Left lung (tissue), 14 donors: Measurements from ENCODE around the gene JADE3. TPM values are rescaled to one million over a fixed set of nuclear protein-coding genes. Genes with fewer than 3 reads are reported as not detected.

Experiments
- ATAC-seq: fragments of 200-7000 bp; cut with Tn5 transposase; one replicate; pipeline ENCODE4 v1.9.1; 2020; ENCODE audit warnings: moderate library complexity
- DNase-seq, 4 donors: peaks; one replicate each; pipeline ENCODE4 v3.0.0-alpha.2; 2013 to 2020
- H3K27ac ChIP-seq, 2 donors: fragments of 200-600 bp; sonication (generic) in 1 of 2; one replicate each; pipeline versions ENCODE4 v1.5.0 to v1.8.0; 2020 to 2021
- H3K27me3 ChIP-seq, 2 donors: fragments of 200-600 bp; sonication (generic) in 1 of 2; one replicate each; pipeline versions ENCODE4 v1.5.0 to v1.8.0; 2020 to 2021
- H3K36me3 ChIP-seq, 2 donors: fragments of 200-600 bp; sonication (generic) in 1 of 2; one replicate each; pipeline versions ENCODE4 v1.5.0 to v1.8.0; 2020 to 2021
- H3K4me1 ChIP-seq, 2 donors: fragments of 200-600 bp; one replicate each; pipeline ENCODE4 v1.8.0; 2021
- H3K4me3 ChIP-seq, 2 donors: fragments of 200-600 bp; sonication (generic) in 1 of 2; one replicate each; pipeline versions ENCODE4 v1.5.0 to v1.8.0; 2020 to 2021; ENCODE audit warnings: mild to moderate bottlenecking in 1 of 2
- H3K9me3 ChIP-seq, 2 donors: fragments of 200-600 bp; sonication (generic) in 1 of 2; one replicate each; pipeline versions ENCODE4 v1.5.0 to v1.8.0; 2020 to 2021
- CTCF ChIP-seq, 2 donors: fragments of 200-600 bp; sonication (generic) in 1 of 2; IDR thresholded peaks; one replicate each; pipeline versions ENCODE4 v1.5.0 to v1.8.0; 2021; ENCODE audit warnings: antibody characterized with exemption in 2 of 2
- intact Hi-C, 2 donors: fragments of 100-400 bp; cut with DNase I; formaldehyde crosslinking; loops; one replicate each; pipeline versions ENCODE4 v1.11.2 to v1.14.2; 2022
- long read RNA-seq, 12 donors: library from polyadenylated mRNA in 2 of 12; unstranded in 2 of 12; transcript quantifications; one replicate each; pipeline ENCODE4 v2.0.0 and lab custom pipeline, GENCODE V29; 2019 to 2026
- polyA plus RNA-seq, 6 donors: library from polyadenylated mRNA; unstranded; fragments of 120-200 nt; gene quantifications; one replicate each; pipeline ENCODE4 v1.2.1, GENCODE V29; 2013; ENCODE audit not compliant: insufficient read length in 6 of 6
- total RNA-seq, 2 donors: library from RNA; stranded (reverse); fragmentation: NEBNext Ultra II Directional; extraction: Animal tissue kit (Norgen Biotek cat#: 25700); gene quantifications; one replicate each; pipeline ENCODE4 v1.2.1, GENCODE V29; 2021
- donor health status: DM: no; HTN: yes; CAD: no.
- donor health status: DM: no; HTN: no; CAD: no.

Gene JADE3
- total RNA-seq (10 to 100 TPM in 1 of 2 donors, 1 to 10 TPM in 1; 8.3 to 10.6 TPM), polyA plus RNA-seq (10 to 100 TPM; 15.0 to 17.3 (median 15.9) TPM)
- long read RNA-seq, donor 1, full-length matches to known transcripts: 3 of 3 reads
- long read RNA-seq, donor 1, partial matches to known transcripts: 0 of 3 reads
- long read RNA-seq, donor 1, other reads (novel, unspliced or antisense): 0 of 3 reads
- long read RNA-seq, donor 2, full-length matches to known transcripts: 3 of 3 reads
- long read RNA-seq, donor 2, partial matches to known transcripts: 0 of 3 reads
- long read RNA-seq, donor 2, other reads (novel, unspliced or antisense): 0 of 3 reads
- long read RNA-seq, donor 3, full-length matches to known transcripts: 2 of 2 reads
- long read RNA-seq, donor 3, partial matches to known transcripts: 0 of 2 reads
- long read RNA-seq, donor 3, other reads (novel, unspliced or antisense): 0 of 2 reads
- long read RNA-seq, donor 4: 0 reads
- long read RNA-seq, donor 5: 0 reads
- long read RNA-seq, donor 6, full-length matches to known transcripts: 4 of 4 reads
- long read RNA-seq, donor 6, partial matches to known transcripts: 0 of 4 reads
- long read RNA-seq, donor 6, other reads (novel, unspliced or antisense): 0 of 4 reads
- long read RNA-seq, donor 7: 0 reads
- long read RNA-seq, donor 8, full-length matches to known transcripts: 2 of 2 reads
- long read RNA-seq, donor 8, partial matches to known transcripts: 0 of 2 reads
- long read RNA-seq, donor 8, other reads (novel, unspliced or antisense): 0 of 2 reads
- long read RNA-seq, donor 9: 0 reads
- long read RNA-seq, donor 10, partial matches to known transcripts: 0 of 1 reads
- long read RNA-seq, donor 10, other reads (novel, unspliced or antisense): 1 of 1 reads
- long read RNA-seq, donor 11, full-length matches to known transcripts: 3 of 3 reads
- long read RNA-seq, donor 11, partial matches to known transcripts: 0 of 3 reads
- long read RNA-seq, donor 11, other reads (novel, unspliced or antisense): 0 of 3 reads
- long read RNA-seq, donor 12, full-length matches to known transcripts: 1 of 1 reads
- long read RNA-seq, donor 12, partial matches to known transcripts: 0 of 1 reads
- long read RNA-seq, donor 12, other reads (novel, unspliced or antisense): 0 of 1 reads

- DNase-seq (peak; percentile 51 to 91 (median 76)), ATAC-seq (peak; percentile 92)
- intact Hi-C loops: no loop called here
- Histone ChIP-seq H3K27me3 (no peaks in the 10 kb centered on the region), H3K27ac (peak within 1 kb of the TSS; percentile 42 to 65), H3K4me1 (no peaks in the 10 kb centered on the region), H3K4me3 (peak within 1 kb of the TSS; percentile 54 to 57), H3K9me3 (no peaks in the 10 kb centered on the region), H3K36me3 (no peaks in the 10 kb centered on the region)
- no peak for TF ChIP-seq CTCF (IDR thresholded peaks at IDR 0.05)
Measured at GRCh38 chrX:46912098-46912602, at the start of gene JADE3. Gene JADE3 (plus strand): TSS chrX:46912421. CDS start chrX:46984895, 72,474 bp downstream.

DNA sequence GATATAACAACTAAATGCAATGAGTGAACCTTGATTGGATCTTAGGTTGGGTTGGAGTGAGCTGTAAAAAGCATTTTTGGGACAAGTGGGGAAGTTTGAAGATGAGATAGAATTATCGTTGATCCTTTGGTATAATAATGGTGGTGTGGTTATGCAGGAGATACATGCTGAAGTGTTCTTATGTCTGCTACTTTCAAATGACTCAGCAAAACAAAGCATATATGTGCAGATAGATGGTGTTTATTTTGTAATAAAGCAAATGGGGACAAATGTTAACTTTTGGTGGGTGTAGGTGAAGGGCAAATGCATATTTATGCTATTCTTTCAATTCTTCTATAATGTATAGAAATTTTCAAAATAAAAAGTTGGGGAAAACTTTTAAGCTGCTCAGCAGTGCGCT, 49.1 kb upstream of the JADE3 start:
- ATAC-seq: no peak

GRCh38 chrX:46864606-46865005, 47.6 kb upstream of the JADE3 start:
- Histone ChIP-seq H3K27ac (no peak overlapping the region), H3K36me3 (peaks cover 0 to 10% of the 10 kb centered on the region in 2 donors), H3K9me3 (no peaks in the 10 kb centered on the region), H3K4me1 (no peaks in the 10 kb centered on the region), H3K4me3 (no peak overlapping the region), H3K27me3 (no peaks in the 10 kb centered on the region)
- DNase-seq: no peak
- intact Hi-C loops: no loop called here
- no peak for ATAC-seq
- no peak for TF ChIP-seq CTCF (IDR thresholded peaks at IDR 0.05)

More for the DNA sequence above, 49.1 kb upstream of the JADE3 start:
- no peak for TF ChIP-seq CTCF (IDR thresholded peaks at IDR 0.05)
- Histone ChIP-seq H3K4me1 (no peaks in the 10 kb centered on the region), H3K27me3 (no peaks in the 10 kb centered on the region), H3K27ac (no peak overlapping the region), H3K9me3 (no peaks in the 10 kb centered on the region), H3K4me3 (no peak overlapping the region), H3K36me3 (peaks cover 0 to 7% of the 10 kb centered on the region in 2 donors)
- intact Hi-C loops: no loop called here
- DNase-seq: no peak

- no peaks in the 10 kb centered on the region for H3K9me3 ChIP-seq
- no peak overlapping the region for H3K27ac ChIP-seq
- H3K27me3 ChIP-seq: no peaks in the 10 kb centered on the region
- H3K4me3 ChIP-seq: no peak overlapping the region
- peaks cover 0 to 10% of the 10 kb centered on the region in 2 donors for H3K36me3 ChIP-seq
- TF ChIP-seq CTCF (IDR thresholded peaks at IDR 0.05): no peak
- intact Hi-C loops: no loop called here
- DNase-seq (no peak), ATAC-seq (peak; percentile 44)
- no peaks in the 10 kb centered on the region for H3K4me1 ChIP-seq
Measured at GRCh38 chrX:46865281-46865680, 46.9 kb upstream of the JADE3 start.
